Liver (tissue), 9 donors: ENCODE data around the gene MBNL3. TPM values are rescaled to one million over a fixed set of nuclear protein-coding genes. Genes with fewer than 3 reads are reported as not detected.

Source experiments
- DNase-seq: peaks from one replicate; pipeline ENCODE4 v3.0.0-alpha.2; 2017; ENCODE audit warnings: low spot score
- H3K27ac ChIP-seq, 2 donors: one replicate each; pipeline ENCODE4 v1.7.0; 2013; ENCODE audit warnings: inconsistent platforms in 2 of 2, low read length in 2 of 2, control low read depth in 1 of 2, low read depth in 1 of 2, mild to moderate bottlenecking in 1 of 2
- H3K27me3 ChIP-seq, 4 donors: one replicate each; pipeline versions ENCODE4 v1.6.1 to v1.7.0; 2013; ENCODE audit warnings: low read length in 3 of 4, inconsistent platforms in 1 of 4, mild to moderate bottlenecking in 1 of 4, moderate library complexity in 1 of 4; ENCODE audit not compliant: control insufficient read depth in 4 of 4, insufficient read depth in 4 of 4
- H3K36me3 ChIP-seq, 4 donors: one replicate each; pipeline versions ENCODE4 v1.6.1 to v1.7.0; 2013; ENCODE audit warnings: low read length in 3 of 4, mild to moderate bottlenecking in 3 of 4, low read depth in 1 of 4, moderate library complexity in 1 of 4; ENCODE audit not compliant: control insufficient read depth in 4 of 4, insufficient read depth in 3 of 4
- H3K4me1 ChIP-seq, 4 donors: one replicate each; pipeline versions ENCODE4 v1.6.1 to v1.7.0; 2013; ENCODE audit warnings: low read length in 3 of 4, mild to moderate bottlenecking in 3 of 4, moderate library complexity in 1 of 4; ENCODE audit not compliant: control insufficient read depth in 4 of 4, insufficient read depth in 4 of 4
- H3K4me3 ChIP-seq, 3 donors: one replicate each; pipeline versions ENCODE4 v1.6.1 to v1.7.0; 2013; ENCODE audit warnings: low read length in 3 of 3, control low read depth in 1 of 3, low read depth in 1 of 3, mild to moderate bottlenecking in 1 of 3
- H3K9ac ChIP-seq, 2 donors: one replicate each; pipeline ENCODE4 v1.7.0; 2013; ENCODE audit warnings: low read length in 2 of 2, mild to moderate bottlenecking in 2 of 2, moderate library complexity in 2 of 2, control low read depth in 1 of 2, low read depth in 1 of 2
- H3K9me3 ChIP-seq, 4 donors: one replicate each; pipeline versions ENCODE4 v1.6.1 to v1.7.0; 2013; ENCODE audit warnings: low read length in 3 of 4; ENCODE audit not compliant: control insufficient read depth in 4 of 4
- ATF3 ChIP-seq: IDR thresholded peaks from 2 replicates; pipeline ENCODE4 v1.6.1; 2016; ENCODE audit warnings: antibody characterized with exemption
- CTCF ChIP-seq: fragments of 150-350 bp; IDR thresholded peaks from 2 replicates; pipeline ENCODE4 v1.5.1; 2017; ENCODE audit warnings: improper control_type of control experiment, low read depth, low read length; ENCODE audit not compliant: missing input control
- EGR1 ChIP-seq, 2 donors: IDR thresholded peaks; 2 replicates each; pipeline ENCODE4 v1.6.1; 2016 to 2018; ENCODE audit warnings: antibody characterized with exemption in 2 of 2, low read depth in 2 of 2
- FOXA1 ChIP-seq: IDR thresholded peaks from 2 replicates; pipeline ENCODE4 v1.6.1; 2016; ENCODE audit warnings: antibody characterized with exemption
- FOXA2 ChIP-seq: IDR thresholded peaks from 2 replicates; pipeline ENCODE4 v1.6.1; 2016; ENCODE audit warnings: antibody characterized with exemption
- GABPA ChIP-seq, 2 donors: IDR thresholded peaks in 1 of 2; conservative IDR thresholded peaks in 1 of 2; 2 replicates each; pipeline ENCODE4 v1.6.1; 2016; ENCODE audit warnings: antibody characterized with exemption in 2 of 2, mild to moderate bottlenecking in 1 of 2, moderate library complexity in 1 of 2
- HNF4A ChIP-seq, 2 donors: conservative IDR thresholded peaks; 2 replicates each; pipeline ENCODE4 v1.6.1; 2016; ENCODE audit warnings: antibody characterized with exemption in 2 of 2, mild to moderate bottlenecking in 2 of 2
- HNF4G ChIP-seq: IDR thresholded peaks from 2 replicates; pipeline ENCODE4 v1.6.1; 2016; ENCODE audit warnings: antibody characterized with exemption
- JUND ChIP-seq, 2 donors: IDR thresholded peaks; 2 replicates each; pipeline ENCODE4 v1.6.1; 2016; ENCODE audit warnings: antibody characterized with exemption in 2 of 2
- MAX ChIP-seq: IDR thresholded peaks from 2 replicates; pipeline ENCODE4 v1.6.1; 2016; ENCODE audit warnings: antibody characterized with exemption
- NR2F2 ChIP-seq: IDR thresholded peaks from 2 replicates; pipeline ENCODE4 v1.6.1; 2016; ENCODE audit warnings: antibody characterized with exemption
- RAD21 ChIP-seq, 2 donors: IDR thresholded peaks; 2 replicates each; pipeline ENCODE4 v1.6.1; 2016; ENCODE audit warnings: antibody characterized with exemption in 2 of 2, mild to moderate bottlenecking in 2 of 2
- REST ChIP-seq: IDR thresholded peaks from 2 replicates; pipeline ENCODE4 v1.6.1; 2016; ENCODE audit warnings: antibody characterized with exemption, mild to moderate bottlenecking
- RXRA ChIP-seq, 2 donors: IDR thresholded peaks; 2 replicates each; pipeline ENCODE4 v1.6.1; 2017 to 2018; ENCODE audit warnings: antibody characterized with exemption in 2 of 2, mild to moderate bottlenecking in 1 of 2
- SP1 ChIP-seq: IDR thresholded peaks from 2 replicates; pipeline ENCODE4 v1.6.1; 2018; ENCODE audit warnings: antibody characterized with exemption, mild to moderate bottlenecking
- TAF1 ChIP-seq: conservative IDR thresholded peaks from 2 replicates; pipeline ENCODE4 v1.6.1; 2016; ENCODE audit warnings: antibody characterized with exemption, mild to moderate bottlenecking
- YY1 ChIP-seq: IDR thresholded peaks from 2 replicates; pipeline ENCODE4 v1.6.1; 2016; ENCODE audit warnings: antibody characterized with exemption, mild to moderate bottlenecking
- ZBTB33 ChIP-seq: IDR thresholded peaks from 2 replicates; pipeline ENCODE4 v1.6.1; 2016; ENCODE audit warnings: antibody characterized with exemption
- WGBS: extraction: QIAGEN DNeasy Blood & Tissue Kit; methylation state at CpG from one replicate; pipeline ENCODE4 v1.1.7; 2013; 5-methylcytosine and 5-hydroxymethylcytosine counted together
- polyA plus RNA-seq, 2 donors: library from polyadenylated mRNA; stranded (reverse) in 1 of 2; unstranded in 1 of 2; fragments of 200-250 nt in 1 of 2; fragments of >200 nt in 1 of 2; fragmentation: Nextera tagmentation in 1 of 2; extraction: Ambion mirVana in 1 of 2; gene quantifications; one replicate each; pipeline versions ENCODE4 v1.2.1 to v1.2.3, GENCODE V29; 2013 to 2015
- total RNA-seq, 2 donors: library from RNA; depleted of rRNA; stranded (reverse); fragments of >200 nt; gene quantifications; one replicate each; pipeline ENCODE4 v1.2.3, GENCODE V29; 2014
- donor health status: healthy.
- donor health status: healthy.
- donor health status: healthy.
- donor health status: healthy.
- donor health status: healthy.

Gene MBNL3
- total and polyA plus RNA-seq, 4 donors = 20.6 to 149 (median 82.3) TPM

- Histone ChIP-seq H3K27me3 (peaks cover 0 to 2% (median 0%) of the 10 kb centered on the region in 4 donors), H3K9me3 (no peaks in the 10 kb centered on the region), H3K4me3 (no peak overlapping the region), H3K9ac (no peak overlapping the region), H3K27ac (no peak overlapping the region), H3K4me1 (peaks cover 0 to 2% (median 0%) of the 10 kb centered on the region in 4 donors), H3K36me3 (peaks cover 2 to 8% (median 4%) of the 10 kb centered on the region in 4 donors)
- TF ChIP-seq HNF4A (conservative IDR thresholded peaks at IDR 0.05) (no peak), REST (no peak), ATF3 (no peak), FOXA1 (no peak), GABPA (IDR thresholded peaks at IDR 0.05 in 1 of 2, conservative IDR thresholded peaks at IDR 0.05 in 1 of 2) (no peak), YY1 (no peak), FOXA2 (no peak), JUND (IDR thresholded peaks at IDR 0.05) (no peak), SP1 (no peak), RXRA (IDR thresholded peaks at IDR 0.05) (no peak), HNF4G (no peak), MAX (no peak), NR2F2 (no peak), EGR1 (IDR thresholded peaks at IDR 0.05; ENCODE audit: low read depth in 2 of 2) (no peak), CTCF (no peak), TAF1 (no peak), ZBTB33 (no peak), RAD21 (IDR thresholded peaks at IDR 0.05) (no peak)
- no peak for DNase-seq
- 90% methylated on average over 2 of the region's 2 CpGs for WGBS
Measured at GRCh38 chrX:132389480-132389879, 99.4 kb downstream of the MBNL3 start.
